GM12878 (cell line): ENCODE measurements around the gene SPATA24. TPM values are rescaled to one million over a fixed set of nuclear protein-coding genes. Genes with fewer than 3 reads are reported as not detected.

Experiments
- ASH2L ChIP-seq: fragments of 300-600, 200-600 bp; sonication (generic); IDR thresholded peaks from 2 replicates; pipeline ENCODE4 v1.6.1; 2017; ENCODE audit warnings: low read depth, mild to moderate bottlenecking, borderline replicate concordance
- BACH1 ChIP-seq: fragments of 450-650 bp; IDR thresholded peaks from 2 replicates; pipeline ENCODE4 v1.6.1; 2017; ENCODE audit warnings: mild to moderate bottlenecking, borderline replicate concordance
- BCL3 ChIP-seq: IDR thresholded peaks from 2 replicates; pipeline ENCODE4 v1.6.1; 2011; ENCODE audit warnings: borderline replicate concordance, low read depth, mild to moderate bottlenecking, moderate library complexity, low read length; ENCODE audit not compliant: insufficient read depth, poor library complexity, severe bottlenecking
- BHLHE40 ChIP-seq, 2 experiments: fragments of 450-650 bp in 1 of 2; IDR thresholded peaks; 2 replicates each; pipeline ENCODE4 v1.6.1; 2011 to 2017; ENCODE audit warnings: low read depth in 2 of 2, borderline replicate concordance in 1 of 2, improper control_type of control experiment in 1 of 2, low read length in 1 of 2, mild to moderate bottlenecking in 1 of 2
- HCFC1 ChIP-seq: fragments of 150-350 bp; IDR thresholded peaks from 2 replicates; pipeline ENCODE4 v1.6.1; 2014; ENCODE audit warnings: low read length
- IKZF2 ChIP-seq, 2 experiments: fragments of 450-650 bp; IDR thresholded peaks; 2 replicates each; pipeline ENCODE4 v1.6.1; 2017; ENCODE audit warnings: mild to moderate bottlenecking in 2 of 2, moderate library complexity in 2 of 2
- IRF4 ChIP-seq: IDR thresholded peaks from 2 replicates; pipeline ENCODE4 v1.6.1; 2011; ENCODE audit warnings: low read depth, low read length
- JUNB ChIP-seq: IDR thresholded peaks from 2 replicates; pipeline ENCODE4 v1.6.1; 2016; ENCODE audit warnings: antibody characterized with exemption, mild to moderate bottlenecking
- JUND ChIP-seq: IDR thresholded peaks from 2 replicates; pipeline ENCODE4 v1.6.1; 2012; ENCODE audit warnings: low read depth, mild to moderate bottlenecking, low read length, improper control_type of control experiment, moderate library complexity
- KLF5 ChIP-seq: fragments of 450-650 bp; IDR thresholded peaks from 2 replicates; pipeline ENCODE4 v1.6.1; 2014; ENCODE audit warnings: mild to moderate bottlenecking; ENCODE audit not compliant: partially characterized antibody
- MEF2B ChIP-seq: fragments of 450-650 bp; IDR thresholded peaks from 2 replicates; pipeline ENCODE4 v1.6.1; 2018; ENCODE audit warnings: mild to moderate bottlenecking, moderate library complexity; ENCODE audit not compliant: partially characterized antibody, poor library complexity, severe bottlenecking
- PAX5 ChIP-seq: IDR thresholded peaks from 2 replicates; pipeline ENCODE4 v1.6.1; 2011; ENCODE audit warnings: low read depth, low read length, borderline replicate concordance
- RAD21 ChIP-seq: IDR thresholded peaks from 2 replicates; pipeline ENCODE4 v1.6.1; 2011; ENCODE audit warnings: mild to moderate bottlenecking, low read depth, low read length, moderate library complexity; ENCODE audit not compliant: insufficient read depth
- SP1 ChIP-seq: IDR thresholded peaks from one replicate; pipeline ENCODE4 v1.6.1; 2011; ENCODE audit warnings: low read depth, low read length
- SPI1 ChIP-seq: IDR thresholded peaks from 2 replicates; pipeline ENCODE4 v1.6.1; 2011; ENCODE audit warnings: low read depth, mild to moderate bottlenecking, low read length, moderate library complexity, borderline replicate concordance; ENCODE audit not compliant: insufficient read depth
- SREBF2 ChIP-seq: IDR thresholded peaks from 2 replicates; pipeline ENCODE4 v1.6.1; 2012; ENCODE audit warnings: mild to moderate bottlenecking, low read length
- TAF1 ChIP-seq: IDR thresholded peaks from 2 replicates; pipeline ENCODE4 v1.6.1; 2011; ENCODE audit warnings: mild to moderate bottlenecking, low read depth, low read length, borderline replicate concordance
- YY1 ChIP-seq: IDR thresholded peaks from 2 replicates; pipeline ENCODE4 v1.6.1; 2011; ENCODE audit warnings: low read depth, mild to moderate bottlenecking, low read length
- ZNF24 ChIP-seq: fragments of 450-650 bp; IDR thresholded peaks from 2 replicates; pipeline ENCODE4 v1.6.1; 2017; ENCODE audit warnings: antibody characterized with exemption, mild to moderate bottlenecking
- ZNF384 ChIP-seq: IDR thresholded peaks from 2 replicates; pipeline ENCODE4 v1.6.1; 2012; ENCODE audit warnings: low read depth, mild to moderate bottlenecking, low read length, improper control_type of control experiment, borderline replicate concordance
- ZNF687 ChIP-seq: fragments of 450-650 bp; IDR thresholded peaks from 2 replicates; pipeline ENCODE4 v1.6.1; 2017; ENCODE audit warnings: mild to moderate bottlenecking, moderate library complexity
- polyA plus RNA-seq, 11 experiments: library from polyadenylated mRNA; depleted of rRNA in 4 of 11; unstranded in 6 of 11; stranded (reverse) in 5 of 11; fragments of >200 nt; fragmentation: Nextera tagmentation in 4 of 11; fragmentation: Illumina TruSeq in 1 of 11; extraction: Ambion mirVana in 4 of 11; extraction: Trizol in 1 of 11; gene quantifications; 1 replicate in 1 of 11; 2 replicates in 10 of 11; pipeline versions ENCODE4 v1.2.1 to v1.2.3, GENCODE V29; 2011 to 2016; ENCODE audit warnings: inconsistent platforms in 2 of 11, missing spikeins in 2 of 11, low read depth in 1 of 11
- total RNA-seq, 4 experiments: library from RNA; depleted of rRNA in 3 of 4; stranded (reverse); fragments of >200 nt in 3 of 4; fragmentation: Illumina TruSeq in 1 of 4; extraction: Trizol in 1 of 4; gene quantifications; 2 replicates each; pipeline versions ENCODE4 v1.2.1 to v1.2.3, GENCODE V29; 2013 to 2021
- TF ChIP-seq, protein P1 (sequence below): fragments of 450-650 bp; IDR thresholded peaks from 2 replicates; pipeline ENCODE4 v1.6.1; 2018; ENCODE audit warnings: borderline replicate concordance, mild to moderate bottlenecking; ENCODE audit not compliant: partially characterized antibody

The SPATA24 gene
- total and polyA plus RNA-seq, 10 of the 15 experiments (the other 5 are each of a cell fraction or from before 2014, with no cell fraction given): 4.1 to 9.8 (median 7.3) TPM

GRCh38 chr5:139399501-139400121, 4.3 kb downstream of the SPATA24 start (continued):
- TF ChIP-seq JUND: 0 out of 2 replicates have a peak, but pooled peaks have one; percentile 7
- no peak for TF ChIP-seq SPI1
- TF ChIP-seq BACH1: peak; percentile 52; the same call in 1 of the 2 replicates
- TF ChIP-seq SREBF2: no peak
- peak; percentile 90 for TF ChIP-seq ZNF687
- TF ChIP-seq IKZF2 (IDR thresholded peaks at IDR 0.05): peak; percentile 84 to 86
- peak; percentile 59; the same call in 1 of the 2 replicates for TF ChIP-seq PAX5
- TF ChIP-seq BHLHE40 (IDR thresholded peaks at IDR 0.05; ENCODE audit: borderline replicate concordance in 1 of 2, low read depth in 2 of 2, low read length in 1 of 2): peak; percentile 63 to 71; a peak in 3 of 4 replicates
- TF ChIP-seq MEF2B: peak; percentile 99
- peak; percentile 38 for TF ChIP-seq SP1
- 0 out of 2 replicates have a peak, but pooled peaks have one; percentile 5 for TF ChIP-seq HCFC1
- TF ChIP-seq, protein P1, sequence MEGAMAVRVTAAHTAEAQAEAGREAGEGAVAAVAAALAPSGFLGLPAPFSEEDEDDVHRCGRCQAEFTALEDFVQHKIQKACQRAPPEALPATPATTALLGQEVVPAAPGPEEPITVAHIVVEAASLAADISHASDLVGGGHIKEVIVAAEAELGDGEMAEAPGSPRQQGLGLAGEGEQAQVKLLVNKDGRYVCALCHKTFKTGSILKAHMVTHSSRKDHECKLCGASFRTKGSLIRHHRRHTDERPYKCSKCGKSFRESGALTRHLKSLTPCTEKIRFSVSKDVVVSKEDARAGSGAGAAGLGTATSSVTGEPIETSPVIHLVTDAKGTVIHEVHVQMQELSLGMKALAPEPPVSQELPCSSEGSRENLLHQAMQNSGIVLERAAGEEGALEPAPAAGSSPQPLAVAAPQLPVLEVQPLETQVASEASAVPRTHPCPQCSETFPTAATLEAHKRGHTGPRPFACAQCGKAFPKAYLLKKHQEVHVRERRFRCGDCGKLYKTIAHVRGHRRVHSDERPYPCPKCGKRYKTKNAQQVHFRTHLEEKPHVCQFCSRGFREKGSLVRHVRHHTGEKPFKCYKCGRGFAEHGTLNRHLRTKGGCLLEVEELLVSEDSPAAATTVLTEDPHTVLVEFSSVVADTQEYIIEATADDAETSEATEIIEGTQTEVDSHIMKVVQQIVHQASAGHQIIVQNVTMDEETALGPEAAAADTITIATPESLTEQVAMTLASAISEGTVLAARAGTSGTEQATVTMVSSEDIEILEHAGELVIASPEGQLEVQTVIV: no peak
- TF ChIP-seq ZNF24: peak; percentile 7; the same call in 1 of the 2 replicates
- 0 out of 2 replicates have a peak, but pooled peaks have one; percentile 33 for TF ChIP-seq YY1
- TF ChIP-seq RAD21: no peak
- TF ChIP-seq IRF4: peak; percentile 79
- no peak for TF ChIP-seq TAF1
- TF ChIP-seq ZNF384: no peak
- no peak for TF ChIP-seq KLF5
- TF ChIP-seq BCL3: peak; percentile 61
- peak; percentile 70 for TF ChIP-seq JUNB
- no peak for TF ChIP-seq ASH2L
